Measurements from ENCODE around the gene MRAS. TPM values are rescaled to one million over a fixed set of nuclear protein-coding genes. Genes with fewer than 3 reads are reported as not detected.

MRAS gene
- total and polyA plus RNA-seq, 2 of the 8 experiments (the other 6 are each of a cell fraction or from before 2014, with no cell fraction given) = 10.6 to 16.2 TPM

DNA sequence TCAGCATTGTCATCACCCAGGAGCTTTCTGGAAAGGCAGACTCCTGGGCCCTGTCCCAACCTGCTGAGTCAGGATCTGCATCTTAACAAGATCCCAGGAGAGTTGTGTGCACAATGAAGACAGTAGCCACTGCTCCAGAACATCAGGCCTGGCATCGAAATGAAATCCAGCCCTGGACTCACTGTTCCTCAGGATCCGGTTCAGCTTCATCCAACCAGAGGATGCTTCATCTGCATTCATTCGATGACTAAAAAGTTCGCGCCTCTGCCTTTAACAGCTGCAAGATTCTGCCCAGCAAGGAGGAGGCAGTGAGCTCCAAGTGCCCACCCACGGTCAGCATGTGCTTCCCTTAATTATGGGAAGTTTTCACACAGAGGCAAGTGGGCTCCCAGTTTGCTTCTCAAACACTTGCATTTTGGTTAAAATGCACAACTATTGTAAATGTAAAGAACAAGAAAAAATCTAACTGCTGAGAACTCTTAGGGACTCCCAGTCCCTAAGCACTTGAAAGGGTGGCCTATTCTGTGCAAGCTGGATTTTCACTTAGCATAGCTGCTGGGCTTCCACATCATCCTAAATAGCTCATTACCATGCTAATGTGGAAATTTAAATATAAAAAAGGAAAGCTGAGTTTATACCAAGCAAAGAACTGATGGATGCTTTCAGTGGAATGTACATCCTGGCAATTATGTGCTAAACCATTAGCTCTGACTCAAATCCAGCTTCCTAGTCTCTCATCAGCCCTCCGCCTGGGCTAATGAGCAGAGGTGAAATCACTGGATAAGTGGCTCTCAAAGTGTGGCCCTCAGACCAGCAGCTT lies 60.6 kb downstream of the MRAS start:
- Histone ChIP-seq H3K79me2 (ENCODE audit: control insufficient read depth in 1 of 2, insufficient read depth in 2 of 2, low read length in 2 of 2) (no peaks in the 10 kb centered on the region), H2AK5ac (ENCODE audit: low read depth, low read length) (no peak overlapping the region), H3K79me1 (ENCODE audit: low read depth, low read length) (no peaks in the 10 kb centered on the region), H2BK15ac (ENCODE audit: low read length) (no peak overlapping the region), H2AFZ (ENCODE audit: low read length) (no peak overlapping the region), H4K5ac (ENCODE audit: insufficient read length, low read depth, low read length) (peak overlapping the region; percentile 18), H3K4me1 (replicated peaks in 1 of 4; ENCODE audit: control insufficient read depth in 3 of 4, insufficient read depth in 4 of 4, low read length in 3 of 4) (peaks cover 5 to 21% (median 10%) of the 10 kb centered on the region in 4 experiments), H2BK12ac (ENCODE audit: low read depth, low read length) (0 out of 2 replicates have a peak overlapping the region, but pooled peaks have one; percentile 27), H3K27ac (ENCODE audit: low read depth, low read length) (0 out of 2 replicates have a peak overlapping the region, but pooled peaks have one; percentile 39), H3K23me2 (ENCODE audit: low read depth, low read length) (no peaks in the 10 kb centered on the region), H2BK120ac (replicated peaks; ENCODE audit: low read depth, low read length) (peak overlapping the region; percentile 21), H3K14ac (ENCODE audit: insufficient read length) (no peak overlapping the region), H4K20me1 (replicated peaks in 1 of 2; ENCODE audit: control insufficient read depth in 1 of 2, insufficient read depth in 2 of 2, low read length in 2 of 2) (no peaks in the 10 kb centered on the region), H4K91ac (replicated peaks; ENCODE audit: insufficient read length, low read length) (peak overlapping the region; percentile 54), H3K9ac (replicated peaks in 1 of 4; ENCODE audit: extremely low read depth in 1 of 4, low read depth in 3 of 4, low read length in 3 of 4) (0 out of 7 replicates have a peak overlapping the region, but pooled peaks of 1 of the 4 experiments have one; percentile 1), H3K4ac (replicated peaks; ENCODE audit: insufficient read length, low read depth, low read length) (no peak overlapping the region), H3K18ac (ENCODE audit: extremely low read depth, low read length) (peak overlapping the region; percentile 51), H2BK5ac (ENCODE audit: low read depth, low read length) (peak overlapping the region; percentile 64; the same call in 1 of the 2 replicates), H3K56ac (replicated peaks; ENCODE audit: insufficient read length, low read depth, low read length) (no peak overlapping the region), H3K36me3 (ENCODE audit: control insufficient read depth in 2 of 4, insufficient read depth in 4 of 4, low read length in 3 of 4) (peaks cover 0 to 8% (median 0%) of the 10 kb centered on the region in 4 experiments; a peak in 1 of 8 replicates), H3K27me3 (replicated peaks in 1 of 4; ENCODE audit: control insufficient read depth in 3 of 4, extremely low read depth in 1 of 4, insufficient read depth in 3 of 4, low read length in 3 of 4) (no peaks in the 10 kb centered on the region; a peak in 1 of 7 replicates), H3K23ac (ENCODE audit: insufficient read length) (no peak overlapping the region), H4K8ac (ENCODE audit: extremely low read depth, insufficient read depth, low read length) (no peak overlapping the region), H3K4me3 (ENCODE audit: extremely low read depth in 1 of 4, insufficient read depth in 2 of 4, low read depth in 3 of 4, low read length in 4 of 4) (no peak overlapping the region; a peak in 1 of 8 replicates), H3K4me2 (ENCODE audit: insufficient read depth in 1 of 2, low read depth in 2 of 2, low read length in 2 of 2) (peak overlapping the region in 1 of 2 experiments; percentile 38; a peak in 2 of 4 replicates), H3K9me3 (ENCODE audit: insufficient read depth in 2 of 2, low read depth in 1 of 2, low read length in 1 of 2) (0 out of 4 replicates have a peak, but pooled peaks cover 0 to 4% of the 10 kb centered on the region in 2 experiments), H2BK20ac (ENCODE audit: low read length) (peak overlapping the region; percentile 5; the same call in 1 of the 2 replicates)
- no peak for DNase-seq (ENCODE audit: low read depth in 1 of 2, low spot score in 2 of 2)
- WGBS, 2 experiments (ENCODE audit: extremely low coverage in 1 of 2, insufficient coverage in 1 of 2, insufficient read length in 1 of 2, insufficient replicate concordance in 2 of 2, low coverage in 1 of 2, low lambda C conversion rate in 2 of 2, missing lambda C conversion rate in 1 of 2) = 51% methylated on average over 7 of the region's 7 CpGs; no CpG with 5 or more reads in 1 of the 2 experiments
- ChIA-PET CTCF (ENCODE audit: partially characterized antibody) (interaction anchor here (1.0 to 4.6 kb wide), 8 partner anchors 9 to 78 kb away, joined by 3 to 37 read pairs (median 4); no protein-coding TSS in a partner anchor), POLR2A (ENCODE audit: partially characterized antibody) (interaction anchor here (0.7 to 2.8 kb wide), 4 partner anchors 12 to 74 kb away, joined by 3 to 13 read pairs (median 4); no protein-coding TSS in a partner anchor)
- peak; percentile 81 for FAIRE-seq
- TF ChIP-seq BACH1 (IDR thresholded peaks at IDR 0.05; ENCODE audit: low read length) = peak; percentile 33; the same call in 1 of the 2 replicates
- TF ChIP-seq, protein P1, sequence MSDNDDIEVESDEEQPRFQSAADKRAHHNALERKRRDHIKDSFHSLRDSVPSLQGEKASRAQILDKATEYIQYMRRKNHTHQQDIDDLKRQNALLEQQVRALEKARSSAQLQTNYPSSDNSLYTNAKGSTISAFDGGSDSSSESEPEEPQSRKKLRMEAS (IDR thresholded peaks at IDR 0.05) = peak; percentile 74
- no peak for TF ChIP-seq CHD2 (IDR thresholded peaks at IDR 0.05; ENCODE audit: low read length)
- TF ChIP-seq, protein P2, sequence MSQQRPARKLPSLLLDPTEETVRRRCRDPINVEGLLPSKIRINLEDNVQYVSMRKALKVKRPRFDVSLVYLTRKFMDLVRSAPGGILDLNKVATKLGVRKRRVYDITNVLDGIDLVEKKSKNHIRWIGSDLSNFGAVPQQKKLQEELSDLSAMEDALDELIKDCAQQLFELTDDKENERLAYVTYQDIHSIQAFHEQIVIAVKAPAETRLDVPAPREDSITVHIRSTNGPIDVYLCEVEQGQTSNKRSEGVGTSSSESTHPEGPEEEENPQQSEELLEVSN (IDR thresholded peaks at IDR 0.05) = peak; percentile 71
- TF ChIP-seq JUN (IDR thresholded peaks at IDR 0.05; ENCODE audit: low read depth, low read length) = no peak
- TF ChIP-seq ASH2L (IDR thresholded peaks at IDR 0.05; ENCODE audit: low read length) = peak; percentile 48
- TF ChIP-seq SAP30 (IDR thresholded peaks at IDR 0.05; ENCODE audit: insufficient read depth, insufficient replicate concordance, low read length) = no peak
- TF ChIP-seq HDAC2 (IDR thresholded peaks at IDR 0.05; ENCODE audit: borderline replicate concordance in 1 of 2, low read depth in 2 of 2, low read length in 2 of 2) = 0 out of 4 replicates have a peak, but pooled peaks of 1 of the 2 experiments have one; percentile 5
- TF ChIP-seq MAFK (IDR thresholded peaks at IDR 0.05; ENCODE audit: low read depth, low read length) = peak; percentile 25; the same call in 1 of the 2 replicates
